GM21447 (cell line): Measurements from ENCODE around the gene AKT3.
A peak's percentile ranks its signal among the peaks of the same experiment; 100 is the strongest.

Experiments
- ATAC-seq: cut with Tn5 transposase; IDR thresholded peaks from one replicate; pipeline ENCODE4 v1.9.1; 2021; ENCODE audit not compliant: unreplicated experiment

The AKT3 gene

GRCh38 chr1:243520831-243521230 is 329.2 kb downstream of the AKT3 start:
- ATAC-seq: no peak

GRCh38 chr1:243514927-243515326 is 335.1 kb downstream of the AKT3 start:
- no peak for ATAC-seq

- no peak for ATAC-seq
Observed at GRCh38 chr1:243513726-243514491, 336.1 kb downstream of the AKT3 start.

- no peak for ATAC-seq
Observed at GRCh38 chr1:243510928-243511327, 339.1 kb downstream of the AKT3 start.

- ATAC-seq: no peak
Observed at GRCh38 chr1:243508943-243509342, 341.1 kb downstream of the AKT3 start.

GRCh38 chr1:243508303-243508713 is 341.7 kb downstream of the AKT3 start:
- ATAC-seq: peak; percentile 74

GRCh38 chr1:243507672-243508302 is 342.3 kb downstream of the AKT3 start:
- ATAC-seq: no peak

GRCh38 chr1:243507001-243507671 is 342.9 kb downstream of the AKT3 start:
- no peak for ATAC-seq

GRCh38 chr1:243505986-243506689 is 343.9 kb downstream of the AKT3 start:
- ATAC-seq: peak; percentile 40

- no peak for ATAC-seq
Observed at GRCh38 chr1:243503155-243503554, 346.9 kb downstream of the AKT3 start.

GRCh38 chr1:243501002-243501401 is 349.0 kb downstream of the AKT3 start:
- ATAC-seq: no peak

GRCh38 chr1:243500512-243500911 is 349.5 kb downstream of the AKT3 start:
- ATAC-seq: no peak

- no peak for ATAC-seq
Observed at GRCh38 chr1:243499711-243500110, 350.3 kb downstream of the AKT3 start.

- ATAC-seq: no peak
Observed at GRCh38 chr1:243499248-243499647, 350.8 kb downstream of the AKT3 start.

GRCh38 chr1:243497939-243498681 is 351.9 kb downstream of the AKT3 start:
- no peak for ATAC-seq

GRCh38 chr1:243496806-243497205 is 353.2 kb downstream of the AKT3 start:
- ATAC-seq: no peak

GRCh38 chr1:243496187-243496646 is 353.8 kb downstream of the AKT3 start:
- ATAC-seq: no peak

- ATAC-seq: no peak
Observed at GRCh38 chr1:243495442-243496186, 354.4 kb downstream of the AKT3 start.

GRCh38 chr1:243494741-243495431 is 355.2 kb downstream of the AKT3 start:
- no peak for ATAC-seq
